H9 (cell line): Measurements from ENCODE around the gene FAM53B. TPM values are rescaled to one million over a fixed set of nuclear protein-coding genes. Genes with fewer than 3 reads are reported as not detected.
A peak's percentile ranks its signal among the peaks of the same experiment; 100 is the strongest.

ENCODE experiments used
- DNase-seq: peaks from one replicate; pipeline ENCODE4 v3.0.0-alpha.2; 2017
- H2AFZ ChIP-seq: one replicate; pipeline ENCODE4 v1.6.1; 2013; ENCODE audit warnings: mild to moderate bottlenecking, low read length, control low read depth, moderate library complexity
- H2AK5ac ChIP-seq: 2 replicates; pipeline ENCODE4 v1.6.1; 2013; ENCODE audit warnings: low read length, control low read depth, mixed read lengths; ENCODE audit not compliant: insufficient read length
- H2BK120ac ChIP-seq: one replicate; pipeline ENCODE4 v1.6.1; 2013; ENCODE audit warnings: low read depth, mild to moderate bottlenecking, low read length, control low read depth, inconsistent platforms; ENCODE audit not compliant: poor library complexity, severe bottlenecking
- H2BK12ac ChIP-seq: 2 replicates; pipeline ENCODE4 v1.6.1; 2013; ENCODE audit warnings: low read length, control low read depth, mixed read lengths, low read depth; ENCODE audit not compliant: insufficient read length
- H2BK15ac ChIP-seq: 2 replicates; pipeline ENCODE4 v1.6.1; 2013; ENCODE audit warnings: low read depth, low read length, control low read depth
- H2BK20ac ChIP-seq: one replicate; pipeline ENCODE4 v1.6.1; 2013; ENCODE audit warnings: low read depth, mild to moderate bottlenecking, low read length, control low read depth, inconsistent platforms; ENCODE audit not compliant: poor library complexity, severe bottlenecking
- H2BK5ac ChIP-seq: 2 replicates; pipeline ENCODE4 v1.6.1; 2013; ENCODE audit warnings: low read length, control low read depth, mixed read lengths; ENCODE audit not compliant: insufficient read length
- H3K14ac ChIP-seq: 2 replicates; pipeline ENCODE4 v1.6.1; 2013; ENCODE audit warnings: low read length, control low read depth; ENCODE audit not compliant: insufficient read depth
- H3K18ac ChIP-seq: 2 replicates; pipeline ENCODE4 v1.6.1; 2013; ENCODE audit warnings: low read depth, mild to moderate bottlenecking, mixed read lengths, low read length, control low read depth; ENCODE audit not compliant: insufficient read length
- H3K23ac ChIP-seq: 2 replicates; pipeline ENCODE4 v1.6.1; 2013; ENCODE audit warnings: low read length, control low read depth, mixed read lengths, low read depth; ENCODE audit not compliant: insufficient read length
- H3K23me2 ChIP-seq: 2 replicates; pipeline ENCODE4 v1.6.1; 2013; ENCODE audit warnings: low read depth, mild to moderate bottlenecking, mixed read lengths, low read length, control low read depth; ENCODE audit not compliant: insufficient read length, poor library complexity, severe bottlenecking
- H3K27ac ChIP-seq: 2 replicates; pipeline ENCODE4 v1.5.1; 2013; ENCODE audit warnings: low read length, control low read depth, mixed read lengths, low read depth; ENCODE audit not compliant: insufficient read length
- H3K27me3 ChIP-seq: 2 replicates; pipeline ENCODE4 v1.6.1; 2013; ENCODE audit warnings: low read length, control low read depth, inconsistent platforms; ENCODE audit not compliant: insufficient read depth
- H3K4ac ChIP-seq: 2 replicates; pipeline ENCODE4 v1.6.1; 2013; ENCODE audit warnings: low read depth, mild to moderate bottlenecking, control low read depth, inconsistent platforms, low read length, moderate library complexity
- H3K4me1 ChIP-seq: 2 replicates; pipeline ENCODE4 v1.6.1; 2013; ENCODE audit warnings: low read length, control low read depth, inconsistent platforms; ENCODE audit not compliant: insufficient read depth
- H3K4me2 ChIP-seq: 2 replicates; pipeline ENCODE4 v1.6.1; 2013; ENCODE audit warnings: low read length, control low read depth, mixed read lengths; ENCODE audit not compliant: insufficient read length, insufficient read depth
- H3K56ac ChIP-seq: 2 replicates; pipeline ENCODE4 v1.6.1; 2013; ENCODE audit warnings: low read depth, mild to moderate bottlenecking, mixed read lengths, low read length, control low read depth; ENCODE audit not compliant: insufficient read length
- H3K79me1 ChIP-seq: 2 replicates; pipeline ENCODE4 v1.6.1; 2013; ENCODE audit warnings: low read depth, mild to moderate bottlenecking, moderate library complexity, low read length, control low read depth, inconsistent platforms; ENCODE audit not compliant: insufficient read depth, poor library complexity, severe bottlenecking
- H3K79me2 ChIP-seq: 2 replicates; pipeline ENCODE4 v1.6.1; 2013; ENCODE audit warnings: low read length, control low read depth, inconsistent platforms; ENCODE audit not compliant: insufficient read depth
- H3K9ac ChIP-seq: 2 replicates; pipeline ENCODE4 v1.6.1; 2013; ENCODE audit warnings: low read length, control low read depth, mixed read lengths; ENCODE audit not compliant: insufficient read length; ENCODE audit errors: extremely low read depth
- H3K9me3 ChIP-seq: one replicate; pipeline ENCODE4 v1.6.1; 2013; ENCODE audit warnings: low read depth, low read length, inconsistent platforms; ENCODE audit not compliant: control insufficient read depth
- H3T11ph ChIP-seq: one replicate; pipeline ENCODE4 v1.6.1; 2013; ENCODE audit warnings: mild to moderate bottlenecking, low read length, control low read depth, inconsistent platforms
- H4K20me1 ChIP-seq: one replicate; pipeline ENCODE4 v1.6.1; 2013; ENCODE audit not compliant: control insufficient read depth, insufficient read length, insufficient read depth
- H4K5ac ChIP-seq: 2 replicates; pipeline ENCODE4 v1.6.1; 2013; ENCODE audit warnings: low read depth, mild to moderate bottlenecking, mixed read lengths, low read length, control low read depth; ENCODE audit not compliant: insufficient read length
- H4K8ac ChIP-seq: replicated peaks from 2 replicates; pipeline ENCODE4 v1.6.1; 2013; ENCODE audit warnings: low read length, control low read depth, mixed read lengths, low read depth; ENCODE audit not compliant: insufficient read length
- H4K91ac ChIP-seq: 2 replicates; pipeline ENCODE4 v1.6.1; 2013; ENCODE audit warnings: low read depth, mild to moderate bottlenecking, moderate library complexity, mixed read lengths, low read length, control low read depth; ENCODE audit not compliant: insufficient read length
- H3K27ac Mint-ChIP-seq, 3 experiments: 2 replicates in 2 of 3; 3 replicates in 1 of 3; pipeline ENCODE4 v1.8.0; 2020 to 2021; ENCODE audit warnings: mixed read lengths in 3 of 3, mild to moderate bottlenecking in 1 of 3, moderate library complexity in 1 of 3
- H3K27me3 Mint-ChIP-seq: 2 replicates; pipeline ENCODE4 v1.8.0; 2021; ENCODE audit warnings: low read depth, mild to moderate bottlenecking, moderate library complexity, mixed read lengths
- H3K36me3 Mint-ChIP-seq, 3 experiments: 2 replicates in 2 of 3; 3 replicates in 1 of 3; pipeline ENCODE4 v1.8.0; 2020 to 2021; ENCODE audit warnings: low read depth in 3 of 3, mixed read lengths in 3 of 3; ENCODE audit not compliant: insufficient read depth in 1 of 3
- H3K4me1 Mint-ChIP-seq, 2 experiments: 2 replicates each; pipeline ENCODE4 v1.8.0; 2020; ENCODE audit warnings: mixed read lengths in 2 of 2
- H3K4me3 Mint-ChIP-seq, 2 experiments: 2 replicates in 1 of 2; 3 replicates in 1 of 2; pipeline ENCODE4 v1.8.0; 2020 to 2021; ENCODE audit warnings: mild to moderate bottlenecking in 2 of 2, mixed read lengths in 2 of 2, moderate library complexity in 1 of 2
- H3K9me3 Mint-ChIP-seq, 2 experiments: 2 replicates in 1 of 2; 3 replicates in 1 of 2; pipeline ENCODE4 v1.8.0; 2020; ENCODE audit warnings: mild to moderate bottlenecking in 2 of 2, mixed read lengths in 2 of 2, moderate library complexity in 1 of 2
- CTCF ChIP-seq: fragments of 200-600 bp; sonication (generic); conservative IDR thresholded peaks from 3 replicates; pipeline ENCODE4 v1.8.0; 2021; ENCODE audit warnings: antibody characterized with exemption, mild to moderate bottlenecking
- WGBS: extraction: QIAGEN DNeasy Blood & Tissue Kit; methylation state at CpG from one replicate; pipeline ENCODE4 v1.1.7; 2013; ENCODE audit warnings: missing lambda C conversion rate, low lambda C conversion rate, mixed read lengths; ENCODE audit not compliant: insufficient read length; ENCODE audit errors: extremely low coverage; 5-methylcytosine and 5-hydroxymethylcytosine counted together
- total RNA-seq: library from RNA; stranded (reverse); gene quantifications from 2 replicates; pipeline ENCODE4 v1.2.1, GENCODE V29; 2021

FAM53B gene
- total RNA-seq, 1 experiment from 2014 or later = 11.5 TPM

DNA sequence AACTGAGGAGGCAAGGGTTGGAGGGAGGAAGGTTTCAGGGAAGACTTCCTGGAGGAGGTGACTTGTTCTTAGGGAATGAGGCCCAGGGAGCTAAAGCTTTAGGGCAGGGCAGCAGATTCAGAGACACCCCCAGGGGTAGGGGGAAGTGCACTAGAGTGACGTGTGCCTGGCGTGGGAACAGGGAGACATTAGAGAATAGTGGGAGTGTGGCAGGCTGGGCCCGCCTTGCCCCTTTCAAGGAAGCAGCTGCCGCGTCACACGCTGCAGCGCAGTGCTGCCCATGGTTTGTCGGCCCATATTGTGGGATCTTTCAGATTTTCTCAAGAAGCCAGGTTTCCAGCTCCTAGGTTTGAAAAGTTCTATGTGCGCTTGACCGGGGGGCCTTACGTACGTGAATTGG lies 143.2 kb downstream of the FAM53B start:
- no peaks in the 10 kb centered on the region for H3K79me1 ChIP-seq
- Mint-ChIP-seq H3K4me1 (peaks cover 0 to 4% of the 10 kb centered on the region in 2 experiments; a peak in 1 of 4 replicates), H3K4me3 (no peak overlapping the region), H3K9me3 (no peaks in the 10 kb centered on the region), H3K36me3 (no peaks in the 10 kb centered on the region), H3K27ac (peak overlapping the region in 1 of 3 experiments; percentile 83; a peak in 2 of 7 replicates), H3K27me3 (peaks cover 1% of the 10 kb centered on the region; the same call in 1 of the 2 replicates)
- no peak overlapping the region for H4K8ac ChIP-seq
- H3K4me2 ChIP-seq = no peak overlapping the region
- no peak overlapping the region for H3T11ph ChIP-seq
- no peak overlapping the region for H3K9ac ChIP-seq
- no peak overlapping the region for H2BK20ac ChIP-seq
- no peak overlapping the region for H4K91ac ChIP-seq
- no peak overlapping the region for H3K18ac ChIP-seq
- no peak overlapping the region for H3K27ac ChIP-seq
- H2BK12ac ChIP-seq = no peak overlapping the region
- no peaks in the 10 kb centered on the region for H3K9me3 ChIP-seq
- H3K27me3 ChIP-seq = no peaks in the 10 kb centered on the region
- no peaks in the 10 kb centered on the region for H3K4me1 ChIP-seq
- no peak overlapping the region for H3K4ac ChIP-seq
- no peak overlapping the region for H2AFZ ChIP-seq
- H3K79me2 ChIP-seq = no peaks in the 10 kb centered on the region
- DNase-seq = no peak
- WGBS = no CpG with 5 or more reads among the region's 12 CpGs
- no peak overlapping the region for H2BK120ac ChIP-seq
- no peak overlapping the region for H3K23ac ChIP-seq
- no peak overlapping the region for H4K5ac ChIP-seq
- no peaks in the 10 kb centered on the region for H3K23me2 ChIP-seq
- H4K20me1 ChIP-seq = no peaks in the 10 kb centered on the region
- 0 out of 2 replicates have a peak overlapping the region, but pooled peaks have one; percentile 32 for H3K14ac ChIP-seq
- H2AK5ac ChIP-seq = no peak overlapping the region
- H3K56ac ChIP-seq = no peak overlapping the region
- TF ChIP-seq CTCF = no peak
- no peak overlapping the region for H2BK5ac ChIP-seq
- no peak overlapping the region for H2BK15ac ChIP-seq
